SH-SY5Y (cell line): ENCODE data around the gene FAM174B.

Experiments
- GATA2 ChIP-seq: IDR thresholded peaks from 2 replicates; pipeline ENCODE4 v1.6.1; 2011; ENCODE audit warnings: mild to moderate bottlenecking, low read depth, low read length
- GATA3 ChIP-seq: IDR thresholded peaks from 2 replicates; pipeline ENCODE4 v1.6.1; 2011; ENCODE audit warnings: low read depth, mild to moderate bottlenecking, low read length, moderate library complexity

GRCh38 chr15:92672102-92672501 lies 16.5 kb upstream of the FAM174B start:
- TF ChIP-seq GATA2 = peak; percentile 71
- no peak for TF ChIP-seq GATA3
